ENCODE data around the gene FARP2. TPM values are rescaled to one million over a fixed set of nuclear protein-coding genes. Genes with fewer than 3 reads are reported as not detected.
A peak's percentile ranks its signal among the peaks of the same experiment; 100 is the strongest.

FARP2 gene
- total RNA-seq, 1 donor from 2014 or later: 57.1 TPM

DNA sequence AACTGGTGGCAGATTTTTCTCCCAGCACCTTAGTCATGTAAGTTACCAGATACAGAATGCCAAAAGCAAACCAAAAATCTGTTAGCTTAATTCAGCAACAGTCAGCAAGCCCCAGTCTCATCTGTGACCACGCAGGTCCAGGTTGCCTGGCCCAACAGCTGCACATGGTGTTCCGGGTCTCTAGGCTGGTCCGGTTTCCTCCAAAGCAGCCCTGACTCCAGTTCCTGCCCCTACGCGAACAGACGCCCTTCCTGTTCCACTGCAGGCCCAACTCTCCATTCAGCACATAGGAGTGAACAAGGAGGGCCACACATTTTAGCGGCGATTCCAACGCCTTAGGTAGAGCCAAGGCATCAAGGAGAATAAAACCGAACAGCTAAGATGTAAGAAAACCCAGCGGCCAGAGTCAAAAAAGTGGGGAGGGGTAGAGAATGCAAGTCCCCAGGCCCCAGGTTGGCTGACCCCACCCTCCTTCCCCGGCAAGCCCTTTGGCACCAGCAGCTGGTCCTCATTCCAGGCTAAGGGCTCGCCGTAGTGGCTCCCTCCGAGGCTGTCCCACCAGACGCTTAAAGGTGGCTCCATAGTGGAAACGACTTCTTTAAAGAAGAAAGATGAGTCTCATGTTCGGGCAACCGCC is 150.8 kb downstream of the FARP2 start:
- no peaks in the 10 kb centered on the region for H3K27me3 Mint-ChIP-seq (ENCODE audit: low read depth)
- H3K27ac Mint-ChIP-seq (ENCODE audit: unreplicated experiment): peak overlapping the region; percentile 82
- no peaks in the 10 kb centered on the region for H3K9me3 Mint-ChIP-seq (ENCODE audit: low read depth)
- H3K36me3 Mint-ChIP-seq (ENCODE audit: low read depth): no peaks in the 10 kb centered on the region
- H3K4me3 Mint-ChIP-seq (ENCODE audit: unreplicated experiment): peak overlapping the region; percentile 85
- TF ChIP-seq, protein P1, sequence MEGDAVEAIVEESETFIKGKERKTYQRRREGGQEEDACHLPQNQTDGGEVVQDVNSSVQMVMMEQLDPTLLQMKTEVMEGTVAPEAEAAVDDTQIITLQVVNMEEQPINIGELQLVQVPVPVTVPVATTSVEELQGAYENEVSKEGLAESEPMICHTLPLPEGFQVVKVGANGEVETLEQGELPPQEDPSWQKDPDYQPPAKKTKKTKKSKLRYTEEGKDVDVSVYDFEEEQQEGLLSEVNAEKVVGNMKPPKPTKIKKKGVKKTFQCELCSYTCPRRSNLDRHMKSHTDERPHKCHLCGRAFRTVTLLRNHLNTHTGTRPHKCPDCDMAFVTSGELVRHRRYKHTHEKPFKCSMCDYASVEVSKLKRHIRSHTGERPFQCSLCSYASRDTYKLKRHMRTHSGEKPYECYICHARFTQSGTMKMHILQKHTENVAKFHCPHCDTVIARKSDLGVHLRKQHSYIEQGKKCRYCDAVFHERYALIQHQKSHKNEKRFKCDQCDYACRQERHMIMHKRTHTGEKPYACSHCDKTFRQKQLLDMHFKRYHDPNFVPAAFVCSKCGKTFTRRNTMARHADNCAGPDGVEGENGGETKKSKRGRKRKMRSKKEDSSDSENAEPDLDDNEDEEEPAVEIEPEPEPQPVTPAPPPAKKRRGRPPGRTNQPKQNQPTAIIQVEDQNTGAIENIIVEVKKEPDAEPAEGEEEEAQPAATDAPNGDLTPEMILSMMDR (IDR thresholded peaks at IDR 0.05): no peak
- DNase-seq (ENCODE audit: low spot score): no peak
- peaks cover 30% of the 10 kb centered on the region for H3K4me1 Mint-ChIP-seq (ENCODE audit: low read depth)

DNA sequence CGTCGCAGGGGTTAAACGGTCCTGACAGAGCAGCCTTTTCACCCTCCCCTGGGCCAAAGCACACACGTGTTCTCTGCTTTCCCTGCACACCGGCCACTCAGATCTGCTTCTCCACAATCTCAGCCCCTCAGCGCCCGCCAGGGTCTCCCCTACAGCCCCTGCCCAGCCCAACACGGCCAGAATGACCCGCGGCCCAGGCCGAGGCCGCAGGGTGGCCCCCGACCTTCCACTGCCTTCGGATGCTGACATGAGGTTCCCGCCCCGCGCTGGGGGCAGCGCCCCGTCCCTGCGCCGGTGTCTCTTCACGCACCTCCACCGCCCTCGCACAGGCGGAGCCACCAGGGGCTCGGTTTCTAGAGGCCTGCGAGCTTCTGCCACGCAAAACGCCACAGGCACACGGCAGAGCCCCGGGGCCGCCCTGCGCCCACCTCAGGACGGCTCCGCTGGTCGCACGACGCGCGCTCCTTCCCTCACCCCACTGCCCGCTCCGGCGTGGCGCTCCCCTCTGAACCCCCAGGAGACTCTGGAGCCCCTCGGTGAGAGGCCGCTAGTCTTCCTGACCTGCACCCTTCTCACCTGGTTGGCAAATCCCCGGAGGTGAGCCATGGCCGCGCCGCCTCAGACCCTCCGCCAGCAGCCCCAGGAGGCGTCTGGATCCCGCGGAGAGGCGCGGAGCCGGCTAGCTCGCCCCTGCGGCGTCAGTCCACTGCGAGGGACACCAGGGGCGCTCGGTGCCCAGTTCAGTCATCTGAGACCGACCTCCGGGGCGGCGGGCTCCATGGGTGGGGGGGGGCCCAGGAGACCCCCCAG is 151.6 kb downstream of the FARP2 start:
- peak overlapping the region; percentile 82 for H3K27ac Mint-ChIP-seq (ENCODE audit: unreplicated experiment)
- TF ChIP-seq, protein P1 (IDR thresholded peaks at IDR 0.05): peak; percentile 72
- H3K27me3 Mint-ChIP-seq (ENCODE audit: low read depth): no peaks in the 10 kb centered on the region
- H3K4me3 Mint-ChIP-seq (ENCODE audit: unreplicated experiment): peak overlapping the region; percentile 85
- H3K9me3 Mint-ChIP-seq (ENCODE audit: low read depth): no peaks in the 10 kb centered on the region
- H3K36me3 Mint-ChIP-seq (ENCODE audit: low read depth): peaks cover 3% of the 10 kb centered on the region
- H3K4me1 Mint-ChIP-seq (ENCODE audit: low read depth): peaks cover 30% of the 10 kb centered on the region
- peak; percentile 94 for DNase-seq (ENCODE audit: low spot score)

DNA sequence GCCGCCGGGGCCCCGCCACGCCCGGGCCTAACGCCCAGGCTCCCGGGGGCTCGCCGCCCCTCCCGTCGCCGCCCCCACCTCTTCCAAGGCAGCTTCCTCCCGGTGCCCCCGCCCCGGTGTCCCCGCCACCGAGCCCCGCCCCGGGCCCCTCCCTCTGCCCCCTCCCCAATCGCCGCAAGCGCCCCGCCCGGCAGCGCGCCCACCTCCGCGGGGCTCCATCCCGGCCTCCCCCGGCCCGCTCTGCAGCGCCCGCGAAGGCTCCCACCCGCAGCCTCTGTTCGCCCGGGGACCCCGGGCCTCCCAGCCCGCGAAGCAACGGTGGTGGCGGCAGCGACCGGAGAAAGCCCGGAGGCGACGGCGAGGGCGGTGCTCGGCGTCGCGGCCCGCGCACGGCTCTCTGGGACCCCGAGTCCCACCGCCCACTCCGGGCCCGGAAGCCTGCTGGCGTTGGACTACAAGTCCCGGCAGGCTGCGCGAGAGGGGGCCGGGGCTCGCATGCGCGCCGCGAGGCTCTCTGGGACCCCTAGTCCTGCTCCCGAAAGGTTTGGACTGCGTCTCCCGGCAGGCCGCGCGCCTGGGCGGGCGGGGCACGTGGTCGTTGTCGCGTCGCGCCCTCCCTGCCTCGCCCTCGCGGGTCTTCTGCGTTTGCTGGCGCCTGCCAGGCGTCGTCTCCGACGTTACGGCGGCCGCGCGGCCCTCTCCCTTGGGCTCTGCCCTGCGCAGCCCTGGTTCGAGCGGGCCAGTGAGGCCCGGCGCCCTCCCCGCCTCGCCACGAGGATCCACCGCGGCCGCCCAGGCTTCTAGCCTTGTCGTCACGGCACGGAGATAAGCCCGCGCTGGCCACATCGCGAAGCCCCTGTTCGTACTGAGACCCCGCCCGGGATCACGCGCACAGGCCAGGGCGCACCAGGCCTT is 152.4 kb downstream of the FARP2 start, which contains the start of gene STK25:
Gene STK25 (minus strand): TSS at position 345 of the 915 bp plus-strand sequence. CDS start 549 bp downstream, outside the sequence.
- H3K27me3 Mint-ChIP-seq (ENCODE audit: low read depth): no peaks in the 10 kb centered on the region
- TF ChIP-seq, protein P1 (IDR thresholded peaks at IDR 0.05): no peak
- peaks cover 30% of the 10 kb centered on the region for H3K4me1 Mint-ChIP-seq (ENCODE audit: low read depth)
- H3K9me3 Mint-ChIP-seq (ENCODE audit: low read depth): no peaks in the 10 kb centered on the region
- peak within 1 kb of the TSS; percentile 82 for H3K27ac Mint-ChIP-seq (ENCODE audit: unreplicated experiment)
- H3K36me3 Mint-ChIP-seq (ENCODE audit: low read depth): peaks cover 3% of the 10 kb centered on the region
- peak within 1 kb of the TSS; percentile 85 for H3K4me3 Mint-ChIP-seq (ENCODE audit: unreplicated experiment)
- DNase-seq (ENCODE audit: low spot score): peak; percentile 100

DNA sequence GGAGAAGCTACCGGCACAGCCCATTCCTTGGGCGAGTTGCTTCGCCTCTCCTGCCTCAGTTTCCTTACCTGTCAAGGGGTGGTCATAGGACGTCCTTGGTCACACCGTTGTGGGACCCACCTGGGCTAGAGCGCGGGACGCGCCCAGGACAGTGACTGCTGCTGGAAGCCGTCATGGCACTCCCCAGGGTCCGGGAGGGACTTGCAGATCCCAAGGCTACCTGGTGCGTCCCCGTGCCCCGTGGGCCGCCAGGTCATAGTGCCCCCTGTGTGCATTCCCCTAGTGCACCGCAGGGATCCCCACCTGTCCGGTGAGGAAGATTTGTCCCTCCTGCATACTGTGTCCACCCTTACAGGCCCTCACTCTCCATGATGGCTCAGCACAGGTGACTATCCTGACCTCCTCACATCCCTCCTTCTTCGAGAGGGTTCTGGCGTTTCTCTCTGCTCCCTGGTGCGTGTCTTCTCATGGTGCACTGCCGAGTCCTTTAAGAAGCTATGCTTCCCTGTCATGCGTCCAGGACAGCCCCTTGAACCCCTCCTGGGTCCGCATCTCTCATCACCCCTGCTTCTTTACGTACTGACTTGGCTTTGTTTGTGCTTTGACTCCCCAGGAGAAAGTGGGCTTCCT is 153.2 kb downstream of the FARP2 start:
- peaks cover 3% of the 10 kb centered on the region for H3K36me3 Mint-ChIP-seq (ENCODE audit: low read depth)
- TF ChIP-seq, protein P1 (IDR thresholded peaks at IDR 0.05): no peak
- peak overlapping the region; percentile 73 for H3K4me3 Mint-ChIP-seq (ENCODE audit: unreplicated experiment)
- H3K4me1 Mint-ChIP-seq (ENCODE audit: low read depth): peaks cover 30% of the 10 kb centered on the region
- DNase-seq (ENCODE audit: low spot score): no peak
- peak overlapping the region; percentile 68 for H3K27ac Mint-ChIP-seq (ENCODE audit: unreplicated experiment)
- no peaks in the 10 kb centered on the region for H3K27me3 Mint-ChIP-seq (ENCODE audit: low read depth)
- no peaks in the 10 kb centered on the region for H3K9me3 Mint-ChIP-seq (ENCODE audit: low read depth)

Measured in chondrocyte (in vitro differentiated cells).